Common myeloid progenitor, CD34-positive (primary cell): Measurements from ENCODE around the gene C19orf73.

ENCODE experiments used
- CTCF ChIA-PET: fragments of 350-600 bp; sonication (Branson Sonifier 250); formaldehyde crosslinking; loops from one replicate; lab custom pipeline; 2021; ENCODE audit warnings: antibody characterized with exemption; lab: Charles Lee
- POLR2A ChIA-PET: fragments of 350-600 bp; sonication (Branson Sonifier 250); formaldehyde crosslinking; loops from one replicate; lab custom pipeline; 2021; ENCODE audit warnings: antibody characterized with exemption; lab: Charles Lee
- DNase-seq, 3 donors: peaks; one replicate each; pipeline versions ENCODE4 v3.0.0 to v3.0.0-alpha.2; 2013
- H3K27ac ChIP-seq, 2 experiments: 1 replicate in 1 of 2; 2 replicates in 1 of 2; pipeline ENCODE4 v1.7.0; 2013; ENCODE audit warnings: inconsistent platforms in 2 of 2, low read length in 2 of 2, mild to moderate bottlenecking in 2 of 2, low read depth in 1 of 2, moderate library complexity in 1 of 2; ENCODE audit not compliant: severe bottlenecking in 2 of 2, insufficient read depth in 1 of 2, poor library complexity in 1 of 2
- H3K27me3 ChIP-seq, 5 experiments: replicated peaks in 2 of 5; 1 replicate in 3 of 5; 2 replicates in 2 of 5; pipeline versions ENCODE4 v1.6.1 to v1.7.0; 2013; ENCODE audit warnings: low read length in 4 of 5, mild to moderate bottlenecking in 2 of 5, moderate library complexity in 2 of 5, inconsistent platforms in 1 of 5; ENCODE audit not compliant: insufficient read depth in 5 of 5, control insufficient read depth in 4 of 5
- H3K36me3 ChIP-seq, 4 experiments: 1 replicate in 2 of 4; 2 replicates in 2 of 4; pipeline versions ENCODE4 v1.6.1 to v1.7.0; 2013; ENCODE audit warnings: low read length in 3 of 4, control low read depth in 1 of 4, mild to moderate bottlenecking in 1 of 4; ENCODE audit not compliant: control insufficient read depth in 4 of 4, insufficient read depth in 4 of 4
- H3K4me1 ChIP-seq, 4 experiments: 1 replicate in 3 of 4; 2 replicates in 1 of 4; pipeline versions ENCODE4 v1.6.1 to v1.7.1; 2013; ENCODE audit warnings: low read length in 3 of 4, mild to moderate bottlenecking in 3 of 4, control low read depth in 1 of 4, inconsistent platforms in 1 of 4, moderate library complexity in 1 of 4; ENCODE audit not compliant: control insufficient read depth in 4 of 4, insufficient read depth in 4 of 4; ENCODE audit errors: control extremely low read depth in 1 of 4
- H3K4me3 ChIP-seq, 7 experiments: 1 replicate in 4 of 7; 2 replicates in 3 of 7; pipeline versions ENCODE4 v1.5.1 to v1.7.0; 2013; ENCODE audit warnings: mild to moderate bottlenecking in 7 of 7, low read length in 6 of 7, moderate library complexity in 6 of 7, inconsistent platforms in 2 of 7, low read depth in 2 of 7, control low read depth in 1 of 7; ENCODE audit not compliant: insufficient read depth in 4 of 7, control insufficient read depth in 1 of 7; ENCODE audit errors: extremely low read depth in 1 of 7
- H3K9me3 ChIP-seq, 5 experiments: 1 replicate in 4 of 5; 2 replicates in 1 of 5; pipeline versions ENCODE4 v1.6.1 to v1.7.1; 2013; ENCODE audit warnings: low read length in 4 of 5, mild to moderate bottlenecking in 2 of 5, inconsistent platforms in 1 of 5, low read depth in 1 of 5, moderate library complexity in 1 of 5; ENCODE audit not compliant: control insufficient read depth in 4 of 5, insufficient read depth in 2 of 5; ENCODE audit errors: control extremely low read depth in 1 of 5
- WGBS: methylation state at CpG from one replicate; pipeline ENCODE4 v1.1.5; 2013; ENCODE audit not compliant: insufficient coverage; 5-methylcytosine and 5-hydroxymethylcytosine counted together

Gene C19orf73

DNA sequence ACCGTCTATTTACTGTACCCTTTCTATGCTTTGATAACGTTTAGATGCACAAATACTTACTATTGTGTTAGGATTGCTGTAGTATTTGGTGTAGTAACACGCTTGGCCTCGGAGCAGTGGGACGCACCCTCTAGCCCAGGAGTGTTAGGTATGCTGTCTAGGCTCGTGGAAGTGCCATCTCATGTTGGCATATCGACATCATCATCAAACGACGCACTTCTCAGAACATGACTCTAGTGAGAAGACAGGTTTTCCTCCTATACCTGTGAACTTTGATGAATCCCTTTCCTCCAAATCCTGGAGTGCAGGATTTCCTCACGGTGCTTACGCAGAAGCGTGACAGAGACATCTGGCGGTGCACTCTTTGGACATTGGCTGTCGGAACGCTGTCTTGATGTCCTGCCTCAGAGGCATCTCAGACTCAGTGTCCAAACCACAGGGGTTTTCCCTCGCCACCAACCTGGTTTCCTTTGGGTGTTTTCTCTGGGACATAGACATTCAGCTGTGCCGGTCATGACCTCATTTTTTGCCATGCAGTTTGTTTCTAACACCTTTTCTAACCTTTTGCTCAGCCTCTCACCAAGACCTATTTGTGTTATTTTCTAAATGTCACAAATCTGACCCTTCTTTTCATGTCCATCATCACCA is 27.4 kb downstream of the C19orf73 start:
- ChIA-PET POLR2A (interaction anchor here (0.6 kb wide), 1 partner anchor 394 kb away, joined by 7 read pairs; no protein-coding TSS in a partner anchor), CTCF (interaction anchor here (0.9 to 1.4 kb wide), 3 partner anchors 15 to 106 kb away, joined by 3 to 4 read pairs (median 3); no protein-coding TSS in a partner anchor)
- peaks cover 27 to 79% (median 65%) of the 10 kb centered on the region in 4 experiments for H3K36me3 ChIP-seq
- no peaks in the 10 kb centered on the region for H3K27me3 ChIP-seq
- no peaks in the 10 kb centered on the region for H3K9me3 ChIP-seq
- WGBS = 99% methylated on average over 11 of the region's 17 CpGs
- no peak overlapping the region for H3K4me3 ChIP-seq
- peaks cover 0 to 11% (median 6%) of the 10 kb centered on the region in 4 experiments for H3K4me1 ChIP-seq
- H3K27ac ChIP-seq = no peak overlapping the region
- DNase-seq = no peak

DNA sequence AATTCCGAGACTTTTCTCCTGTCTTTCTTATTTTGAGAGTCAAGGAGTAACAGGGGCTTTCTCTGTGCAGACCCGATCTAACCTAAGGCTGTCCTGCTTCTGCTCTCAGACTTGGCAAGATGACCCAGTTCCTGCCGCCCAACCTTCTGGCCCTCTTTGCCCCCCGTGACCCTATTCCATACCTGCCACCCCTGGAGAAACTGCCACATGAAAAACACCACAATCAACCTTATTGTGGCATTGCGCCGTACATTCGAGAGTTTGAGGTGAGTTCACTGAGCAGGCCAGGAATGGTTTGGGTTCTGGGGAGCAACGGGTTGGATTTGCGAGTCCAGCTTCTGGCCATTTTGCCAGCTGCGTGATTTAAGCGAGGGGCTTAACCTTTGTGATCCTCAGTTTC is 32.6 kb downstream of the C19orf73 start:
- peaks cover 12 to 36% (median 29%) of the 10 kb centered on the region in 4 experiments for H3K36me3 ChIP-seq
- whole genome bisulfite sequencing = 74% methylated on average over 11 of the region's 11 CpGs
- H3K9me3 ChIP-seq = no peaks in the 10 kb centered on the region
- H3K27me3 ChIP-seq = no peaks in the 10 kb centered on the region
- ChIA-PET CTCF (interaction anchor here (0.8 to 2.0 kb wide), 3 partner anchors 9 to 12 kb away, joined by 4 to 8 read pairs (median 5); no protein-coding TSS in a partner anchor), POLR2A (no interaction called here)
- peaks cover 0 to 23% (median 20%) of the 10 kb centered on the region in 4 experiments for H3K4me1 ChIP-seq
- peak overlapping the region; percentile 78 to 93 for H3K27ac ChIP-seq
- no peak for DNase-seq
- H3K4me3 ChIP-seq = peak overlapping the region; percentile 82 to 99 (median 93)

DNA sequence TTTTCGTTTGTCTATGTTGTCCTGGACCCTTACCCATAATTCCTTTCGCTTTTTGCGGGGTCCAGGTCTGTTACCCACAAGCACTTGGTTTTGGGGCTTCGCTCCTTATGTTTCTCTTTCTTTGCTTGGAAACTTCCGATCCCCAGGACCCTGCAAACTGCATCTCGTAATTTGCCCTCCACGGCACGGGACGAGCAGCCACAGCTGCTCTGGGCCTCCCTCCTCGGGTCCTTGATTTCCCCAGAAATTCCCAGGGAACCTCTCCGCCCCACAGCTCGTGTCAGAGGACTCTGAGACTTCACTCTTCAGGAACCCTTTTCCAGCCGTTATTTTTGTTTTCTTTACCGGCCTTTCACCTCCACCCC is 33.1 kb downstream of the C19orf73 start:
- H3K27ac ChIP-seq = peak overlapping the region; percentile 78 to 93
- CTCF ChIA-PET = interaction anchor here (0.8 kb wide), 1 partner anchor 9 kb away, joined by 4 read pairs; no protein-coding TSS in a partner anchor
- DNase-seq = no peak
- H3K9me3 ChIP-seq = no peaks in the 10 kb centered on the region
- no peaks in the 10 kb centered on the region for H3K27me3 ChIP-seq
- H3K36me3 ChIP-seq = peaks cover 10 to 32% (median 26%) of the 10 kb centered on the region in 4 experiments
- H3K4me1 ChIP-seq = peaks cover 0 to 23% (median 20%) of the 10 kb centered on the region in 4 experiments
- H3K4me3 ChIP-seq = peak overlapping the region; percentile 82 to 99 (median 93)
- POLR2A ChIA-PET = no interaction called here
- 3% methylated on average over 14 of the region's 14 CpGs for WGBS

DNA sequence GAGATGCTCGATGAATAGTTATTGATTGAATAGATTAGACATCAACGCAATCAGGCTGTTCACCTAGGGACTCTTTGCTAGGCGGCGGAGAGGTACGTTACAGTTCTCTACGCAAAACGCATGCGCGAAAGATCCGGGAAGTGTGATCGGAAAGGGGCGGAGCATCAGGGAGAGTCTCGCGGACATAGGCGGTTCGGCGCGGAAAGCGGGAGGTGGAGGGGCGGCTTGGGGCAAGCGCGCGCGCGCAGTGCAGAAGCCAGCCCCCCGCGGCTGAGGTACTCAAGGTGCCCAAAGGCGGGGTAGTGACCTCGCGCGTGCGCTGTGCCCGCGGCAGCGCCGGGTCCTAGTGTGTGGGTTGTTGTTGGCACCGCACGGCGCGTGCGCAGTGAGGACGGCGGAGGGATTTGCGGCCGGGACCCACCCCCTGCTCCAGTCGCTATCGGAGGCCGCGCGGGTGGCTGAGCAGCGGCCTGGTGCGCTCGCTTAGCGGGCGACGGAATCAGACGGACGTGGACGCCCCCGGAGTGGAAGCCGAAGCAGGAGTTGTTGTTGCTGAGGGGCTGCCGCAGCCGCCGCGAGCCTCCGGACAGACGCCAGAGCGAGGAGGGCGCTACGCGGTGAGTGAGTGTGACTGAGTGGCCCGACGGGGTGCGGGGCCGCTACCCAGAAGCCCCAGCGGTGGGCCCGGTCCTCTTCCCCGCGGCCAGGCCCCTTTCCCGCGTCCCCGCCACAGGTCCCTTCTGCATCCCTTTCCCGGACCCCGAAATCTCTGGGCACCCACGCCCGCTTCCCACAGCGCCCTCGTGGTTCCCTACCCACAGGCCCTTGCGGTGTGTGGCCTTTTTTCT is 33.7 kb downstream of the C19orf73 start, which contains the start of gene SNRNP70:
Gene SNRNP70, plus strand, starts transcription at position 432 of the 848 bp plus-strand sequence. CDS start 964 bp downstream, outside the sequence.
- Histone ChIP-seq H3K27me3 (no peaks in the 10 kb centered on the region), H3K9me3 (no peaks in the 10 kb centered on the region), H3K4me3 (peak within 1 kb of the TSS; percentile 82 to 99 (median 93)), H3K27ac (peak within 1 kb of the TSS; percentile 78 to 93), H3K36me3 (peaks cover 4 to 26% (median 20%) of the 10 kb centered on the region in 4 experiments), H3K4me1 (peaks cover 0 to 23% (median 20%) of the 10 kb centered on the region in 4 experiments)
- POLR2A ChIA-PET = interaction anchor here (0.5 kb wide), 1 partner anchor 32 kb away, joined by 4 read pairs; no protein-coding TSS in a partner anchor
- WGBS = under 1% methylated on average over 77 of the region's 89 CpGs
- CTCF ChIA-PET = no interaction called here
- DNase-seq = peak; percentile 100

DNA sequence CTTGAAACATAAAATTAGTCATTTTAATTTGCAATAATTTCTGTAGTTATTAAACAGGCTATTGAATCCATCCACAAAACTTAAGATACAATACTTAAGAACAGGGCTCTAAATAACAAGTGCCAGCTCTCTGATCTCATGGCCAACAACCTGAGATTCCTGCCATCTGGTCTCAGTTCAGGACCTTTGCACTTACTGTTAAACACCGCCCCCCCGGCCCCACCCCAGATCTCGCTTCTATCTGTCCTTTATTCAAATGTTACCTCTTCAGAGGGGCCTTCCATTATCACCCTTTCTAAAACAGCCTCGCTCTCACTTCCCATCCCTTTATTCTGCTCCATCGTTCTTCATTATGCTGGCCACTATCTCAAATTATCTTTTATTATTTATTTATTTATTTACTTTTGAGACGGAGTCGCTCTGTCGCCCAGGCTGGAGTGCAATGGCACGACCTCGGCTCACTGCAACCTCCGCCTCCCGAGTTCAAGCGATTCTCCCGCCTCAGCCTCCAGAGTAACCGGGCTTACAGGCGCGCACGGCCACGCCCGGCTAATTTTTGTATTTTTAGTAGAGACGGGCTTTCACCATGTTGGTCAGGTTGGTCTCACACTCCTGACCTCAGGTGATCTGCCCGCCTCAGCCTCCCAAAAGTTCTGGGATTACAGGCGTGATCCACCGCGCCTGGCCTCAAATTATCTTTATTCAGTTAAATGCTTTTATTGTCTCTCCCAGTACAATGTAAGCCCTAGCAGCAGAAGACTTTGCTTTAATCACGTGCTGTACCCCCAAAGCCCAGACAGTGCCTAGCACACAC is 34.5 kb downstream of the C19orf73 start:
- POLR2A ChIA-PET = interaction anchor here (0.5 kb wide), 1 partner anchor 31 kb away, joined by 4 read pairs; no protein-coding TSS in a partner anchor
- Histone ChIP-seq H3K4me3 (peak overlapping the region in 6 of 7 experiments; percentile 36 to 98 (median 88)), H3K36me3 (peaks cover 0 to 20% (median 15%) of the 10 kb centered on the region in 4 experiments), H3K27me3 (no peaks in the 10 kb centered on the region), H3K9me3 (no peaks in the 10 kb centered on the region), H3K27ac (peak overlapping the region in 1 of 2 experiments; percentile 93), H3K4me1 (peaks cover 0 to 23% (median 20%) of the 10 kb centered on the region in 4 experiments)
- WGBS = 76% methylated on average over 24 of the region's 26 CpGs
- no peak for DNase-seq
- CTCF ChIA-PET = no interaction called here

DNA sequence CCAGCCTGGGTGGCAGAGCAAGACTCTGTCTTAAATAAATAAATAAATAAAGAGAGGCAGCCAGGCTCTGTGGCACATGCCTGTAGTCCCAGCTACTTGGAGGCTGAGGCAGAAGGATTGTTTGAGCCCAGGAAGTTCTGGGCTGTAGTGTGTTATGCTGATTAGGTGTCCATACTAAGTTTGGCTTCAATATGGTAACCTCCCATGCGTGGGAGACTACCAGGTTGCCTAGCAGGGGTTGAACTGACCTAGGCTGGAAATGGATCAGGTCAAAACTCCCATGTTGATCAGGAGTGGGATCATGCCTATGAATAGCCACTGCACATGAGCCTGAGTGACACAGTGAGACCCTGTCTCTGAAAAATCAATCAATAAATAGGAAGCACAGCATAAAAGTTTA is 37.7 kb downstream of the C19orf73 start:
- ChIA-PET POLR2A (no interaction called here), CTCF (interaction anchor here (1.3 kb wide), 1 partner anchor 16 kb away, joined by 5 read pairs; no protein-coding TSS in a partner anchor)
- Histone ChIP-seq H3K36me3 (no peaks in the 10 kb centered on the region), H3K9me3 (no peaks in the 10 kb centered on the region), H3K4me1 (peaks cover 0 to 13% (median 10%) of the 10 kb centered on the region in 4 experiments), H3K4me3 (no peak overlapping the region), H3K27me3 (no peaks in the 10 kb centered on the region), H3K27ac (no peak overlapping the region)
- DNase-seq = no peak
- WGBS = 92% methylated on average over 1 of the region's 1 CpG
